Mammary epithelial cell (primary cell): ENCODE measurements around the gene SLC38A3.

ENCODE experiments used
- CTCF ChIP-seq, 2 donors: IDR thresholded peaks in 1 of 2; conservative IDR thresholded peaks in 1 of 2; 2 replicates each; pipeline ENCODE4 v1.5.1; 2011 to 2012; ENCODE audit warnings: inconsistent platforms in 2 of 2, low read length in 2 of 2, mild to moderate bottlenecking in 2 of 2, control low read depth in 1 of 2, low read depth in 1 of 2; ENCODE audit not compliant: insufficient read depth in 1 of 2; ENCODE audit errors: extremely low read depth in 1 of 2
- EZH2 ChIP-seq: IDR thresholded peaks from 2 replicates; pipeline ENCODE4 v1.6.1; 2012; ENCODE audit warnings: low read length, inconsistent platforms, borderline replicate concordance

- no peak for TF ChIP-seq CTCF (conservative IDR thresholded peaks at IDR 0.05 in 1 of 2, IDR thresholded peaks at IDR 0.05 in 1 of 2; ENCODE audit: extremely low read depth in 1 of 2, insufficient read depth in 1 of 2, low read depth in 1 of 2, low read length in 2 of 2)
- TF ChIP-seq EZH2, result no peak
These were observed 6.9 kb downstream of the SLC38A3 start for GRCh38 chr3:50211930-50212329.
